ENCODE results near the gene CINP. TPM values are rescaled to one million over a fixed set of nuclear protein-coding genes. Genes with fewer than 3 reads are reported as not detected.

Gene CINP
- total and polyA plus RNA-seq, 2 of the 8 experiments (the other 6 are each of a cell fraction or from before 2014, with no cell fraction given), result 47.8 to 51.6 TPM

DNA sequence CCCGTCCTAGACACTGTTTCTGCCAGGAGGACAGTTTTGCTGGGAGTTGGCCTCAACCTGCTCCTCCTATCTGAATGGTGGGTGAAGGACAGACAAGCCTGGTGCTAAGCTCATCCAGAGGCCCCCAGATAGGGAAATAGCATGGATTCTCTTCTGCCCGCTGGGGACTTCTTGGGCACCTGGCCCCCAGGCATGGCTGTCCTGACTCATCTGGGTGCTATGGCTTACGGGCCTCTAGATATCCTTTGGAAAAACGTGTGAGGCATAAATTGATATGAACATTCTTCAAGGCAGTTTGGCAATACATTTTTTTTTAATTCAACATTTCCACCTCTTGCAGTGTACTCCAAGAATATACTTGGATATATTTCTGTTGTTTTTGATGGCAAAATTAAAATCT lies 8.7 kb upstream of the CINP start:
- ChIA-PET POLR2A (ENCODE audit: partially characterized antibody) (no interaction called here), CTCF (ENCODE audit: partially characterized antibody) (interaction anchor here (1.2 to 1.3 kb wide), 2 partner anchors 12 to 320 kb away, joined by 3 read pairs; no protein-coding TSS in a partner anchor)
- DNase-seq (ENCODE audit: low read depth in 1 of 2, low spot score in 2 of 2) (no peak), FAIRE-seq (no peak)
- Histone ChIP-seq H4K20me1 (replicated peaks in 1 of 2; ENCODE audit: control insufficient read depth in 1 of 2, insufficient read depth in 2 of 2, low read length in 2 of 2) (peaks cover 0 to 7% of the 10 kb centered on the region in 2 experiments), H3K23me2 (ENCODE audit: low read depth, low read length) (no peaks in the 10 kb centered on the region), H3K4ac (replicated peaks; ENCODE audit: insufficient read length, low read depth, low read length) (no peak overlapping the region), H4K5ac (ENCODE audit: insufficient read length, low read depth, low read length) (no peak overlapping the region), H4K8ac (ENCODE audit: extremely low read depth, insufficient read depth, low read length) (no peak overlapping the region), H3K27me3 (replicated peaks in 1 of 4; ENCODE audit: control insufficient read depth in 3 of 4, extremely low read depth in 1 of 4, insufficient read depth in 3 of 4, low read length in 3 of 4) (no peaks in the 10 kb centered on the region), H3K4me1 (replicated peaks in 1 of 4; ENCODE audit: control insufficient read depth in 3 of 4, insufficient read depth in 4 of 4, low read length in 3 of 4) (no peaks in the 10 kb centered on the region), H3K18ac (ENCODE audit: extremely low read depth, low read length) (no peak overlapping the region), H2AFZ (ENCODE audit: low read length) (no peak overlapping the region), H3K4me2 (ENCODE audit: insufficient read depth in 1 of 2, low read depth in 2 of 2, low read length in 2 of 2) (no peak overlapping the region), H3K79me2 (ENCODE audit: control insufficient read depth in 1 of 2, insufficient read depth in 2 of 2, low read length in 2 of 2) (peaks cover 0 to 20% of the 10 kb centered on the region in 2 experiments; a peak in 2 of 4 replicates), H2BK120ac (replicated peaks; ENCODE audit: low read depth, low read length) (no peak overlapping the region), H3K56ac (replicated peaks; ENCODE audit: insufficient read length, low read depth, low read length) (no peak overlapping the region), H4K91ac (replicated peaks; ENCODE audit: insufficient read length, low read length) (no peak overlapping the region), H3K79me1 (ENCODE audit: low read depth, low read length) (peaks cover 5% of the 10 kb centered on the region), H2BK15ac (ENCODE audit: low read length) (peak overlapping the region; percentile 8; the same call in 1 of the 2 replicates), H3K4me3 (ENCODE audit: extremely low read depth in 1 of 4, insufficient read depth in 2 of 4, low read depth in 3 of 4, low read length in 4 of 4) (no peak overlapping the region), H3K27ac (ENCODE audit: low read depth, low read length) (no peak overlapping the region), H3K9me3 (ENCODE audit: insufficient read depth in 2 of 2, low read depth in 1 of 2, low read length in 1 of 2) (no peaks in the 10 kb centered on the region), H2BK12ac (ENCODE audit: low read depth, low read length) (no peak overlapping the region), H3K36me3 (ENCODE audit: control insufficient read depth in 2 of 4, insufficient read depth in 4 of 4, low read length in 3 of 4) (no peaks in the 10 kb centered on the region), H2AK5ac (ENCODE audit: low read depth, low read length) (no peak overlapping the region), H3K9ac (replicated peaks in 1 of 4; ENCODE audit: extremely low read depth in 1 of 4, low read depth in 3 of 4, low read length in 3 of 4) (no peak overlapping the region), H3K14ac (ENCODE audit: insufficient read length) (no peak overlapping the region), H2BK20ac (ENCODE audit: low read length) (no peak overlapping the region), H2BK5ac (ENCODE audit: low read depth, low read length) (no peak overlapping the region), H3K23ac (ENCODE audit: insufficient read length) (no peak overlapping the region)
- no peak for TF ChIP-seq POLR2AphosphoS5 (IDR thresholded peaks at IDR 0.05; ENCODE audit: low read depth, low read length)
- TF ChIP-seq SAP30 (IDR thresholded peaks at IDR 0.05; ENCODE audit: insufficient read depth, insufficient replicate concordance, low read length), result no peak
- TF ChIP-seq TEAD4 (IDR thresholded peaks at IDR 0.05; ENCODE audit: low read depth, low read length), result no peak
- no peak for TF ChIP-seq KDM5A (IDR thresholded peaks at IDR 0.05; ENCODE audit: low read length)
- no peak for TF ChIP-seq ZNF274 (IDR thresholded peaks at IDR 0.05; ENCODE audit: borderline replicate concordance, extremely low read depth, low read length)
- TF ChIP-seq JUND (IDR thresholded peaks at IDR 0.05; ENCODE audit: low read length), result no peak
- TF ChIP-seq YY1 (IDR thresholded peaks at IDR 0.05; ENCODE audit: low read depth, low read length), result no peak
- no peak for TF ChIP-seq BRCA1 (IDR thresholded peaks at IDR 0.05; ENCODE audit: low read depth, low read length)
- WGBS, 2 experiments (ENCODE audit: extremely low coverage in 1 of 2, insufficient coverage in 1 of 2, insufficient read length in 1 of 2, insufficient replicate concordance in 2 of 2, low coverage in 1 of 2, low lambda C conversion rate in 2 of 2, missing lambda C conversion rate in 1 of 2), result 91% methylated on average over 4 of the region's 4 CpGs; no CpG with 5 or more reads in 1 of the 2 experiments
